Nephron (organoid): ENCODE data around the gene ZNF804A.

Experiments used
- H3K27ac Mint-ChIP-seq, 3 experiments: 2 replicates each; pipeline ENCODE4 v1.8.0; 2020; ENCODE audit warnings: mixed read lengths in 3 of 3, mild to moderate bottlenecking in 2 of 3, moderate library complexity in 1 of 3
- H3K27me3 Mint-ChIP-seq: 2 replicates; pipeline ENCODE4 v1.8.0; 2021; ENCODE audit warnings: low read depth, mild to moderate bottlenecking, moderate library complexity, mixed read lengths
- H3K36me3 Mint-ChIP-seq: 2 replicates; pipeline ENCODE4 v1.8.0; 2020; ENCODE audit warnings: low read depth, mixed read lengths
- H3K4me1 Mint-ChIP-seq: 2 replicates; pipeline ENCODE4 v1.8.0; 2020; ENCODE audit warnings: mixed read lengths
- H3K4me3 Mint-ChIP-seq, 3 experiments: 2 replicates each; pipeline ENCODE4 v1.8.0; 2020; ENCODE audit warnings: mild to moderate bottlenecking in 3 of 3, mixed read lengths in 3 of 3, moderate library complexity in 2 of 3
- H3K9me3 Mint-ChIP-seq: 2 replicates; pipeline ENCODE4 v1.8.0; 2020; ENCODE audit warnings: mixed read lengths
- CTCF ChIP-seq, 3 experiments: fragments of 200-600 bp; sonication (generic); IDR thresholded peaks; one replicate each; pipeline ENCODE4 v1.5.0; 2021; ENCODE audit warnings: antibody characterized with exemption in 3 of 3; ENCODE audit not compliant: unreplicated experiment in 3 of 3

ZNF804A gene

GRCh38 chr2:184769686-184770085, 171.4 kb downstream of the ZNF804A start:
- Mint-ChIP-seq H3K9me3 (no peaks in the 10 kb centered on the region), H3K4me3 (no peak overlapping the region), H3K27me3 (no peaks in the 10 kb centered on the region)

GRCh38 chr2:184779777-184780176, 181.4 kb downstream of the ZNF804A start:
- Mint-ChIP-seq H3K27ac (no peak overlapping the region), H3K4me3 (no peak overlapping the region), H3K9me3 (no peaks in the 10 kb centered on the region), H3K36me3 (no peaks in the 10 kb centered on the region), H3K27me3 (no peaks in the 10 kb centered on the region), H3K4me1 (no peaks in the 10 kb centered on the region)
- no peak for TF ChIP-seq CTCF (IDR thresholded peaks at IDR 0.05; ENCODE audit: unreplicated experiment in 3 of 3)

More at GRCh38 chr2:184769686-184770085, 171.4 kb downstream of the ZNF804A start:
- peaks cover 9% of the 10 kb centered on the region for H3K4me1 Mint-ChIP-seq
- H3K36me3 Mint-ChIP-seq = no peaks in the 10 kb centered on the region
- H3K27ac Mint-ChIP-seq = no peak overlapping the region
- TF ChIP-seq CTCF (IDR thresholded peaks at IDR 0.05; ENCODE audit: unreplicated experiment in 3 of 3) = no peak

GRCh38 chr2:184780384-184780783, 182.1 kb downstream of the ZNF804A start:
- H3K4me1 Mint-ChIP-seq = no peaks in the 10 kb centered on the region
- no peaks in the 10 kb centered on the region for H3K36me3 Mint-ChIP-seq
- H3K9me3 Mint-ChIP-seq = no peaks in the 10 kb centered on the region
- no peak overlapping the region for H3K27ac Mint-ChIP-seq
- H3K4me3 Mint-ChIP-seq = no peak overlapping the region
- TF ChIP-seq CTCF (IDR thresholded peaks at IDR 0.05; ENCODE audit: unreplicated experiment in 3 of 3) = no peak
- no peaks in the 10 kb centered on the region for H3K27me3 Mint-ChIP-seq

GRCh38 chr2:184780944-184781343, 182.6 kb downstream of the ZNF804A start:
- Mint-ChIP-seq H3K4me1 (no peaks in the 10 kb centered on the region), H3K4me3 (no peak overlapping the region), H3K9me3 (no peaks in the 10 kb centered on the region), H3K27ac (no peak overlapping the region), H3K36me3 (no peaks in the 10 kb centered on the region), H3K27me3 (no peaks in the 10 kb centered on the region)
- no peak for TF ChIP-seq CTCF (IDR thresholded peaks at IDR 0.05; ENCODE audit: unreplicated experiment in 3 of 3)

- Mint-ChIP-seq H3K36me3 (no peaks in the 10 kb centered on the region), H3K27me3 (no peaks in the 10 kb centered on the region), H3K4me3 (no peak overlapping the region), H3K27ac (no peak overlapping the region), H3K9me3 (peaks cover 3% of the 10 kb centered on the region), H3K4me1 (no peaks in the 10 kb centered on the region)
- no peak for TF ChIP-seq CTCF (IDR thresholded peaks at IDR 0.05; ENCODE audit: unreplicated experiment in 3 of 3)
These were observed 185.2 kb downstream of the ZNF804A start for GRCh38 chr2:184783576-184783975.

- H3K4me1 Mint-ChIP-seq = no peaks in the 10 kb centered on the region
- H3K27ac Mint-ChIP-seq = no peak overlapping the region
- H3K36me3 Mint-ChIP-seq = no peaks in the 10 kb centered on the region
- no peaks in the 10 kb centered on the region for H3K27me3 Mint-ChIP-seq
- no peak overlapping the region for H3K4me3 Mint-ChIP-seq
- no peak for TF ChIP-seq CTCF (IDR thresholded peaks at IDR 0.05; ENCODE audit: unreplicated experiment in 3 of 3)
- H3K9me3 Mint-ChIP-seq = peaks cover 14% of the 10 kb centered on the region
These were observed 194.8 kb downstream of the ZNF804A start for GRCh38 chr2:184793176-184793575.
